HL-60 (cell line): Measurements from ENCODE around the gene CCDC142.

Experiments used
- CTCF ChIP-seq: IDR thresholded peaks from one replicate; pipeline ENCODE4 v1.5.1; 2011; ENCODE audit warnings: low read length, control low read depth, inconsistent platforms; ENCODE audit not compliant: insufficient read depth
- POLR2AphosphoS5 ChIP-seq: IDR thresholded peaks from 2 replicates; pipeline ENCODE4 v1.6.1; 2012; ENCODE audit warnings: low read depth

GRCh38 chr2:74515981-74516633, 33.3 kb upstream of the CCDC142 start:
- TF ChIP-seq POLR2AphosphoS5, result no peak
- TF ChIP-seq CTCF, result no peak
